ENCODE measurements around the gene TMEM175.

DNA sequence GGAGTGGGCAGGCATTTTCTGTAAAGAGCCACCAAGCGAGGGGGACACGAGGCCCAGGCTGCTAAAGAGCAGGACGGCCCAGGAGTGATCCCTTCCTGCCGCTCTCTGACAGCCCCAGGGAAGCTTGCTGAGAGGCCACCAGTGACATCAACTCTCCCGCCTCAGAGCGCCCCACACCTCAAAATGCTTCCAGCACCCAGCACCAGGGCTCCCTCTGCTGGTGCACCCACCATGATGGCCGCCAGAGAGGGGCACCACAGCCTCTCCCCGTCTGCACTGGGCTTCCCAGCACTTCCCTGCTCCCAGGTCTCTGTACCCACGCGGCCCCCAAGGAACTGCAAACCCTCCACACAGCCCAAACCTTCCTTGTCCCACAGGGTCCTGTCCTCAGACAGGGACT is 40.5 kb upstream of the TMEM175 start:
- TF ChIP-seq CTCF (IDR thresholded peaks at IDR 0.05; ENCODE audit: low read depth, low read length, poor library complexity, severe bottlenecking) (peak; percentile 59), EZH2phosphoT487 (IDR thresholded peaks at IDR 0.05; ENCODE audit: borderline replicate concordance, low read length) (no peak)
